ENCODE measurements around the gene MYMX.
A peak's percentile ranks its signal among the peaks of the same experiment; 100 is the strongest.

MYMX gene

DNA sequence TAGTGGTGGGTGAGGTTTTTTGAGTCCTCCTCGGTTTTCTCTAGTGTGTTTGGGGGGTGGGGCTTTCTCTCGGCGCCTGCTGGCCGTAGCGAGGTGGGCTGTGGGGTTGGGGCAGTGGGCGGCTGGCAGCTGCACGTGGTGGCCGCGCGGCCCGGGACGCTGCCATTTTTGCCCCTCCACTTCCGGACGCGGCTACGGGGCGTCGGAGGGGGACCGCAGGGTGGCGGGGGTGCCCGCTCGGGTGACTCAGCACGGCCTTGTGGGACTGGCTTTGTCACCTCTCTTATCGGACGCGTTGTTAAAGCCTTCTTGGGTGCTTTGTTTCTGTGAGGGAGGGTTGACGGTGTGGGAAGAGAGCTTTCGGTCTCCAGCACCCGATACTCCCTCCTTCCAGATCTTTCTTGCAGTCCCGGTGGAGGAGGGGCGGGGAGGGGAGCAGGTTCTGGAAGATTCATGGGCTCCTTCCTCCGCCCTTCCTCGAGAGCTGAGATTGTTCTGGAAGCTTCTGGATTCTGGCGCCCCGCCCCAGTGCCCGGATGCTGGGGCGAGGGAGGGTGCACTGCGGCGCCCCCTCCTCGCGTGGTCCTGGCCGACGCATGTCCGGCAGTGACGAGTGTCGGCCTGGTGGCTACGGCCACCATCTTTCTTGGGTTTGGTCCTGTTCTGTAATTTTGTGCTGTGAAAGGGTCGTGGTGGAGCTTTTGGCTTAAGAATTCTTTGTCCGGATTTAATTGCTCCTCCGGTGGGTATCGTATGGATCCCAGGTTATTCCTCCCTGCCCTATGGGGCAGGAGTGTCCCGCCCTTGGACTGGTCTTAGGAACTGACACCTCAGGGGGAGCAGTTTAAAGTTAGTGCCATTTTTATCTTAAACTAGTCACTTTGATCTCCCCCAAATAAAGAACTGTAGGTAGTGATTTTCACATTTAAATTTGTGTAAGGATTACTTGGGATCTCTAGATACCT is 30.9 kb downstream of the MYMX start:
- DNase-seq (ENCODE audit: extremely low spot score, insufficient read length, low read depth): no peak
- no peak for FAIRE-seq

DNA sequence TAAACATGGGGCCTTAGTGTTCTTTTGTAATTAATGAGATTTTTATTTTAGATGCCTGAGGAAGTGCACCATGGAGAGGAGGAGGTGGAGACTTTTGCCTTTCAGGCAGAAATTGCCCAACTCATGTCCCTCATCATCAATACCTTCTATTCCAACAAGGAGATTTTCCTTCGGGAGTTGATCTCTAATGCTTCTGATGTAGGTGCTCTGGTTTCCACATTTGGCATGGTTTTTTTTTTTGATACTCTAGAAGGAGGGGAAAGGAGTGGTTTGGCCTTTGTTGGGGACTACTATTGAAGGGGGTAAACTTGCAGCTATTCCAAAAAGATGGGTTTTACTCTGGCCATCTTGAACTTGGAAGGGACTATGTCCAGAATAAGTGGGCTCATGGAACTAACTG is 31.9 kb downstream of the MYMX start:
- FAIRE-seq (no peak), DNase-seq (ENCODE audit: extremely low spot score, insufficient read length, low read depth) (no peak)

DNA sequence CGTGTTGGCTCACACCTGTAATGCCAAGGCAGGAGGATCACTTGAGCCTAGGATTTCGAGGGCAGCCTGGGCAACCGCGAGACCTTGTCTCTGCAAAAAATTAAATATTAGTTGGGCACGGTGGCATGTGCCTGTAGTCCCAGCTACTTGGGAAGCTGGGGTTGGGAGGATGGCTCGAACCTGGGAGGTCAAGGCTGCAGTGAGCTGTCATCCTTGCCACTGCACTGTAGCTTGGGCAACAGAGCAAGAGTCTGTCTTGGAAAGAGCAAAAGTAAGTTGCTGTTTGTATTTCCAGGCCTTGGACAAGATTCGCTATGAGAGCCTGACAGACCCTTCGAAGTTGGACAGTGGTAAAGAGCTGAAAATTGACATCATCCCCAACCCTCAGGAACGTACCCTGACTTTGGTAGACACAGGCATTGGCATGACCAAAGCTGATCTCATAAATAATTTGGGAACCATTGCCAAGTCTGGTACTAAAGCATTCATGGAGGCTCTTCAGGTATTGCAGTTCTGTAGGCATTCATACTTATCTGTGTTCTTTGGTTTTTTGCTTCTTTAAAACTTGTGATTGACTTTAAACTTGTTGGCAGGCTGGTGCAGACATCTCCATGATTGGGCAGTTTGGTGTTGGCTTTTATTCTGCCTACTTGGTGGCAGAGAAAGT is 32.5 kb downstream of the MYMX start:
- FAIRE-seq: no peak
- DNase-seq (ENCODE audit: extremely low spot score, insufficient read length, low read depth): no peak

DNA sequence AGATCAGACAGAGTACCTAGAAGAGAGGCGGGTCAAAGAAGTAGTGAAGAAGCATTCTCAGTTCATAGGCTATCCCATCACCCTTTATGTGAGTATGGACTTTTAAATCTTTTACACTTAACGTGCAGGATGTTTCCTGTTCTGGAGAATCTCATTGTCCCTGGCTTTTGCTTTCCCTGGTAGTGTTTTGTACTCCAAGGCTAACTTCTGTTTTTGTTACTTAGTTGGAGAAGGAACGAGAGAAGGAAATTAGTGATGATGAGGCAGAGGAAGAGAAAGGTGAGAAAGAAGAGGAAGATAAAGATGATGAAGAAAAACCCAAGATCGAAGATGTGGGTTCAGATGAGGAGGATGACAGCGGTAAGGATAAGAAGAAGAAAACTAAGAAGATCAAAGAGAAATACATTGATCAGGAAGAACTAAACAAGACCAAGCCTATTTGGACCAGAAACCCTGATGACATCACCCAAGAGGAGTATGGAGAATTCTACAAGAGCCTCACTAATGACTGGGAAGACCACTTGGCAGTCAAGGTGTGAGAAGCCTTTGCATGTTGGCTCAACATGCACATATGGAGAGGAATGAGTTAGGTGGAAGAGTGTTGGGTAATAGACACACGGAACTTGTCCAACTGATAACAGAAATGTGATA is 33.5 kb downstream of the MYMX start:
- FAIRE-seq (no peak), DNase-seq (ENCODE audit: extremely low spot score, insufficient read length, low read depth) (no peak)

DNA sequence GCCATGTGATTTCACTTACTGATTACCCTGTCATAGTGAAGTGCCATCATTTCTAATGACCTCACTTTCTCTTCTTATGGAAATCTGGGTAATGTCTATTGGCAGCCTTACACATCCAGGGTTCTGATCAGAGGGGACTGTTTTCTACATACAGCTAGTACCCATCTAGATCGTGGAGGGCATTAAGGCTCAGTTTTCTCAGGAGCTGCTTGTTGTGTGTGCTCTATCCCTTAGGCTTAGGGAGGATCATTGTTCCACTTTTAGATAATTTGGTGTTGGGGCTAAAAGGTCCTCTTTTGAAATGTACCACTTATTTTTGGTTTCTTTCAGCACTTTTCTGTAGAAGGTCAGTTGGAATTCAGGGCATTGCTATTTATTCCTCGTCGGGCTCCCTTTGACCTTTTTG is 34.0 kb downstream of the MYMX start:
- FAIRE-seq (no peak), DNase-seq (ENCODE audit: extremely low spot score, insufficient read length, low read depth) (no peak)

DNA sequence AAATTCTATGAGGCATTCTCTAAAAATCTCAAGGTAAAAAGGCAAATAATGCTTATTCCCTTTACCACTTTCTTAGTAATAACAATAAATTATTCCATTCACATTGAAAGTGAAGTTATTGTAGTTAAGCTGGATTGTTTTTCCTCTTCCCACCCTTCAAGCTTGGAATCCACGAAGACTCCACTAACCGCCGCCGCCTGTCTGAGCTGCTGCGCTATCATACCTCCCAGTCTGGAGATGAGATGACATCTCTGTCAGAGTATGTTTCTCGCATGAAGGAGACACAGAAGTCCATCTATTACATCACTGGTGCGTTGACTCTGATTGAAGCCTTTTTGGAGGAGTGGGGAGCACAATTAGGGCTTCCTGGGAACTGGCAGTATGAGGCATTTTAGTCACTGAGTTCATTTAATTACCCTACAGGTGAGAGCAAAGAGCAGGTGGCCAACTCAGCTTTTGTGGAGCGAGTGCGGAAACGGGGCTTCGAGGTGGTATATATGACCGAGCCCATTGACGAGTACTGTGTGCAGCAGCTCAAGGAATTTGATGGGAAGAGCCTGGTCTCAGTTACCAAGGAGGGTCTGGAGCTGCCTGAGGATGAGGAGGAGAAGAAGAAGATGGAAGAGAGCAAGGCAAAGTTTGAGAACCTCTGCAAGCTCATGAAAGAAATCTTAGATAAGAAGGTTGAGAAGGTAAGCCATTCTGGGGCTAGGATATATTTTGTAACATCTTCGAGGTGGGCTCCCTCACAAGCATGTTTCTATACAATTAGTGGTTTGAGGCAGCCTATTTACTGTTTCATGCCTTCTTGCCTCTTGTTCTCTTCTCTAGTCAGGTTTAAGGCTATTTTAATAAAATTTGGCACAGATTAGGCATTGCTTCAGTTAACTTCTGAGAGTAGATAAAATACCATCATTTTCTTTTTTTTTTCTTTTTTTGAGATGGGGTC is 35.1 kb downstream of the MYMX start:
- FAIRE-seq (no peak), DNase-seq (ENCODE audit: extremely low spot score, insufficient read length, low read depth) (no peak)

DNA sequence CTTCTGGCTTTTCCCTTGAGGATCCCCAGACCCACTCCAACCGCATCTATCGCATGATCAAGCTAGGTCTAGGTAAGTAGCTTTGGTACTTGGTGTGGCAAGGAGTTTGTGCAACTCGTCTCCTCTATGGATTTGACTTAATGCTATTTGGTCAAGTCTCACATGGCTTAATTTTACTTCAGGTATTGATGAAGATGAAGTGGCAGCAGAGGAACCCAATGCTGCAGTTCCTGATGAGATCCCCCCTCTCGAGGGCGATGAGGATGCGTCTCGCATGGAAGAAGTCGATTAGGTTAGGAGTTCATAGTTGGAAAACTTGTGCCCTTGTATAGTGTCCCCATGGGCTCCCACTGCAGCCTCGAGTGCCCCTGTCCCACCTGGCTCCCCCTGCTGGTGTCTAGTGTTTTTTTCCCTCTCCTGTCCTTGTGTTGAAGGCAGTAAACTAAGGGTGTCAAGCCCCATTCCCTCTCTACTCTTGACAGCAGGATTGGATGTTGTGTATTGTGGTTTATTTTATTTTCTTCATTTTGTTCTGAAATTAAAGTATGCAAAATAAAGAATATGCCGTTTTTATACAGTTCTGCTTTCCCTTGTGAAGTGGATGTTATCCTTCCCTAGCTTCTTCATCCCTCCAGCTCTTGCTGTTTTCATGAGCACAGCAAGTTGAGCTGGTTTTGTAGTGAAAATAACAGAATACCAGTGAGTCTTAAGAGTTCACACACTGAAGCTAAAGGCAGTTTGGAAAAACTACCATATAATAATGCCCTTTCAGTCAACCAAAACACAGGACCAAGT is 36.8 kb downstream of the MYMX start:
- FAIRE-seq (no peak), DNase-seq (ENCODE audit: extremely low spot score, insufficient read length, low read depth) (no peak)

DNA sequence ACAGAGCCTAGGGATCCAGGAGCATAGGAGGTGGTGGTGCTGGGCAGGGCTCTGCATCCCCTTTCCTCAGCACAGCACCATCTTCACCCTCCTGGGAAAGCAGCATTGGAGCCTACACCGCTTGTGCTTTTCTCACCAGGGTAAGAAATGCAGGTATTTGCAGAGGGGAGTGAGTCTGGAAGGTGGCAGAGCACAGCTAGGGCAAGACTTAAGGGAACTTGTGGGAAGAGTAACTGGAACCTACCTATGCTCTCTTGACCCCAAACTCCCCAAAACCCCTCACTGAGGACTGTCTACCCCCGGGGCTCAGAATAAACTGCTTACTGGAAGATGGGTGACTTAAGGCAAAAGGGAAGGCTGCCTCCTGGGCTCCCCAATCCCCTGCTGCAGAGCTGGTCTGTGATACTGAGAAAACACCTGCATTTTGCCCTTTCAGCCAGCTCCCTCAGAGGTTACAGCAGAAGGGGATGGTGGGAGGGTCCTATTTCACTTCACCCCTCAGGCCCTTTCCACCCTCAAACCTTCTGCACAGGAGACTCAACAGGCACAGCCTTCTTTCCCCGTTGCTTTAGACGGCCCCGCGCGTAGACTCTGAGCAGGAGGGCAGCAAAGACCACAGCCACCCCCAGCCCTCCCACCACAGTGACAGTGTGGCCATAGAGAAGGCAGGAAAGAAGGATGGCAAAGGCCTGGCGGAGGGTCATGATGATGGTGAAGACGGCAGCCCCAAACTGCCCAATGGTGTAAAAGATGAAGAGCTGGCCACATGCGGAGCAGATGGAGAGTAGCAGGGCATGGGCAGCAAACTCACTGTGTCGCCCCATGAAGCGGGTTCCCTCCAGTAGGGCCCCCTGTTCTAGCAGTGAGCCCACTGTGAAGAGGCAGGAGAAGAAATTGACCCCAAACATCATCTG is 37.7 kb downstream of the MYMX start:
- FAIRE-seq (no peak), DNase-seq (ENCODE audit: extremely low spot score, insufficient read length, low read depth) (no peak)

DNA sequence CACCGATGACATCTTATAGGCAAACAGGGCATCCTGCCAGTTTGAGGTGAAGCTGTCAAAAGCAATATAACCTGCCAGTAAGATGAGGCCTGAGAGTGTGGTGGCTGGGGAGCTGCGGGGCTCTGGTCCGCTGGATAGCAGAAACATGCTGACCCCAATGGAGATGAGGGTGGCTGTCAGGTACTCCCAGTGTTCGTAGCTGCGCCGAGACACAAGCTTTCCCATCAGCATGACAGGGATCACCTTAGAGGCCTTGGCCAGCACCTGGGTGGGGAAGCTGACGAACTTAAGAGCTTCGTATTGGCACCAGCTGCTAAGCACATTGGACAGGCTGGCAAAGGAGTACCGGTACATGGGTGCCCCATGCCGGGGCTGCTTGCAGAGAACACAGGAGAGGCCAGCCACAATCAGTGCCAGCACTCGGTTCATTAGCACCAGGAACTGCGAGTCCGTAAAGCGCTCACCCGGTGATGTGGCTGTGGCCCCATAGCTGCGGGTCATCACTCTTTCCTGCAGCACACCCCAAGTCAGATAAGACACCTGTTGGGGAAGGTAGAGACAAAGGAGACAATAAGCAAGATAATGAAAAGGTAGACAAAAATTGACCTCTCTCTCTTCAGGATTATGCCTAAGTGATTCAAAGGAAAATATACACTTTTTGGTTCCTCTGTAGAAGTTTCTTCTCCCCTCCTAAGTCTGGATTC is 38.5 kb downstream of the MYMX start:
- DNase-seq (ENCODE audit: extremely low spot score, insufficient read length, low read depth) (no peak), FAIRE-seq (no peak)

DNA sequence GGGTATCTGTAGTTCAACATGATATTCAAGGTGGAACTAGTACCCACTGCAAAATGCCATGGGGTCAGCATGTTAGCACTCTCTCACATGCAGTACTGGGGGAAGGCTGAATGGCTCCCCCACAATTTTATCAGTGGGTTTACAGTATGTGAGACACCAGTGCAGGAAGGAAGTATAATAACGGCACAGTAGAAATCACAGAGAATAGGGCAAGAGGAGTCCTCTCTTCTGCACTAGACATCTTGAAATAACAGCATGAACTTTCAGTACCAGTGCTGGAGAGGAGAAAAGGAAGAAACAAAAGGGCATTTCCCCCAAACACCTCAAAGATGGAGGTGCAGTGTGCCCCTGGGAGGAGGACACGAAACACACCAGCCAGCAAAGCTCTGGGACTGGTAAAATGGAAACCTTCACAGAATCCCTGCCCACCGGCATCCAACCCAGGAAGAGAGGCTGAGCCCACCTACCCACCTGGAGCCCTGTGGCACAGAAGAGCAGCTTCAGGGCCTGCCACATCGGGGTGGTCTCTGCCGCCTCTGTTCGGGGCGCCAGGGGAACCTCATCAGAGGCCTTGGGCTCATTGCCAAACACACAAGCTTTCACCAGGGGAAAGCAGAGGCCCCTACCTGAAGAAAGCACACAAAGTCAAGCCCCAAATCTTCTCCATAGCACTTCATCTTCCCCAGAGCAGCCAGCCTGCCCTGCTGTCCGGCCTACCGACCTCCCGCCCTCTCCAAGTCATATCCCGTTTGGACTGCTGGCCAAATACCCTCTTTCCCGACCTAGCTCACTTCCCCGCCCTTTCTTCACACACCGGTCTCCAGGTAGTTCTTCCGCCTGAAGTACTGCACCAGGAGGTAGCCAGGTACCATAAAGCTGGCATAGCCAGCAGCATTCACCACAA is 39.4 kb downstream of the MYMX start:
- FAIRE-seq (no peak), DNase-seq (ENCODE audit: extremely low spot score, insufficient read length, low read depth) (no peak)

DNA sequence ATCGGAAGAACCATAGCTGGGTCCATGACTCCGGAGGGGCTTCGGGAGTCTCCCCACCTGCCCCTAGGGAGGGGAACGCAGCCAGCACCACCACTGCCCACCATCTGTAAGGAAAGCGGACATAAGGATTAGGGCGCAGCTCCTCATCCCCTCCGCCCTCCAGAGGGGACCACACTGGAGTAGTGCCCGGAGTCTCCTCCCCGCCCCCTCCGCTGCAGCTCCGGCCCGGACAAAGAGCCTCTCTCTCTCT is 40.0 kb downstream of the MYMX start:
- no peak for DNase-seq (ENCODE audit: extremely low spot score, insufficient read length, low read depth)
- FAIRE-seq: no peak

DNA sequence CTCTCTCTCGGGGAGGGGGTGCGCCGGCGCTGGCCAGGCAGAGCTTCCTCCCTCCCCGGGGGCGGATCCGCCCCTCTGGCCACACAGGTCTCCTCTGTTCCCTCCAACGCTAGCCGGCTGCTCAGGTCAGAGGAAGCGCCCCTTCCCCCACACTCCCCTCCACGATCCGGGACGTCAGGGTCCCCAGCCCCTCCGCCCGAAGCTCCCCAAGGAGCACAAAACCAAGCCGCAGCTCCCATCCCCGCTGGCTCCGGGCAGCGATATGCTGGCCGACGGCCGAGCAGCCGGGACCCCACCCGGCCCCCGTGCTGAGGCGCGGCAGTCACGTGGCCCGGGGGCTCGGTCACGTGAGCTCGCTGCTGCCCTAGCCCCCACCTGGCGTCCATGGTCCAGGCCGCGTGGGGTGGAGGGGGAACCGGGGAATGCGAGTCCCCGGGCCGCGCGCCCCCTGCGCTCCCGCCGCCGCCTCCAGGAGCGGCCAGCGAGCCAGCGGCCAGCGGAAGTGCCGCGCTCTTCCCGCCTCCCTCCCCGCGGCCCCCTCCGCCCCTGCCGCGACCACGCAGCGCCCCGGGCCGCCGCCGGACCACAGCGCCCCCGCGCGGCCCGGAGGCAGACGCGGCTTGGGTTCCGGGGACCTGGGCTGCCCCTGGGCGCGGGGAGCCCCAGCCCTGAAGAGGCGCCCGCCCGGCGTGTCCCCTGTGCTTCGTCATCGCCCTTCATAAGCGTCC is 40.5 kb downstream of the MYMX start, which contains the start of gene SLC35B2:
SLC35B2 (minus strand) TSS at position 504 of the 728 bp plus-strand sequence; CDS start at position 386, 118 bp downstream.
- FAIRE-seq (peak; percentile 41), DNase-seq (ENCODE audit: extremely low spot score, insufficient read length, low read depth) (peak; percentile 43)

DNA sequence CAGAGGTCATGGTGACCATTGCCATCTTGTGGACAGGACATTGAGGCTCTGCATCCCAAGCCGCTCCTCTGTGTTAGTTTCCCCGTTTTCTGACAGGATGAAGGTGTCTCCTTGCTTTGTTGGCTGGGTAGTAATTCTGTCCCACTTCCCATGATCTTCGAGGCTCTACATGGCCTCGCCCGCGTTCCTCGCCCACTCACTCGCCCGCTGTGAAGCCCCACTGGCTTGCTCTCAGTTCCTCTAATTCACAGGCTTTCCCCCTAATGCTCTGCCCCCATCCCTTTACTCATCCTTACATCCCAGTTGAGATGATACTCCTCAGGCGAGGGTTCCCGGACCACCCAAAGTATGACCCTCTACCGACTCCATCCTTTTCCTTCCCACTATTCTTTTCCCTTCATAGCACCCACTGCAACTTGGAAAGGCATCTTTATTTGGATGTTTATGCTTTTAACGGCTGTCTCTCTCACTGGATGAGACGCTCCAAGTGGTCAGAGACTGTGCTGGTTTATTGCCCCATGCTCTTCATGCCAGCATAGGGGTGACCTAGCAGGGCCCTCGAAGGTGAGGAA is 41.1 kb downstream of the MYMX start:
- peak; percentile 79 for FAIRE-seq
- no peak for DNase-seq (ENCODE audit: extremely low spot score, insufficient read length, low read depth)

DNA sequence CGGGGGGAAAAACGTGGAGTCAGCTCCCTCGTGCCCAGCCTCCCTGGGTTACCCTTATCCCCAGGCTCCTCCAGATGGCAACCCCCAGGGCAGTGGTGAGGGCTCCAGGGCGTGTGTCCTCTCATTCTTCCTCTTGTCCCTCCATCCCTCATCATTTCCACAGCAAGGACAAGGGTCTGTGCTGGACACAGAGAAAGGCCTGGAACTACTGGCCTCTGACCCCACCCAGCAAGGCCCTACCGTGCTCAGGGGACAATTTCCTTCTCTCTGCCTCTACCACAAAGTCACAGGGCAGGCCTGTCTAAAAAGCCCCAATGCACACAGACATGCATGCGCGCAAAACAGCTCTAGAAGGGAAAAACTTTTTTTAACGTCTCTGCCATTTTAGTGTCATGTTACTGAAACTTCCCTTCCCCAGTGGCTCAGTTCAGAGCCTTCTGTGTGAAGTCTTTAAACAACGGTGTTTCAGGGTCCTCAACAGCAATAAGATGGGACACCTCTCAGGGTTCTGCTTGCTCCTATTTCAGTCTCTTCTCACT is 41.7 kb downstream of the MYMX start:
- DNase-seq (ENCODE audit: extremely low spot score, insufficient read length, low read depth) (no peak), FAIRE-seq (peak; percentile 71)

DNA sequence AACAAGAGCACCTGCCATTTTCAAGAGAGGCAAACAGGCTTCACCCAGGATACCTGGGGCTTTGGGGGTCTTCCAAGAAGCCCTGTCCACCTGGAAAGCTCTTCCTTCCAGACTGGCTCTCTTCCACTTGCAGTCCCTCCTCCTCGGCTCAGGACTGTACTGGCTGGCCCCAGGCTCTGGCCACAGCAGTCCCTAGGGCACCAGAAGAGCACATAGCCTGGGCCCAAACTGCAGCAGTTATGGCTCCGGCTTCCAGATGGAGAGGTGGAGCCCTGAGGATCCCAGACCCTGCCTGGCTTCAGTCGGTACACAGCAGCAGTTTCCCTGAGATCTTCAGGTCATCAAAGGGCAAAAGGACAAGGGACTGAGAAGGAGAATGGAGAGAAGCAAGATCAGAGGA is 42.2 kb downstream of the MYMX start:
- DNase-seq (ENCODE audit: extremely low spot score, insufficient read length, low read depth) (no peak), FAIRE-seq (no peak)
